ENCODE data around the gene COL26A1. TPM values are rescaled to one million over a fixed set of nuclear protein-coding genes. Genes with fewer than 3 reads are reported as not detected.

The COL26A1 gene
- total RNA-seq, 1 donor from 2014 or later, result 155 TPM

- H3K36me3 Mint-ChIP-seq (ENCODE audit: low read depth), result no peaks in the 10 kb centered on the region
These were observed 28.2 kb downstream of the COL26A1 start for GRCh38 chr7:101390901-101391301.

DNA sequence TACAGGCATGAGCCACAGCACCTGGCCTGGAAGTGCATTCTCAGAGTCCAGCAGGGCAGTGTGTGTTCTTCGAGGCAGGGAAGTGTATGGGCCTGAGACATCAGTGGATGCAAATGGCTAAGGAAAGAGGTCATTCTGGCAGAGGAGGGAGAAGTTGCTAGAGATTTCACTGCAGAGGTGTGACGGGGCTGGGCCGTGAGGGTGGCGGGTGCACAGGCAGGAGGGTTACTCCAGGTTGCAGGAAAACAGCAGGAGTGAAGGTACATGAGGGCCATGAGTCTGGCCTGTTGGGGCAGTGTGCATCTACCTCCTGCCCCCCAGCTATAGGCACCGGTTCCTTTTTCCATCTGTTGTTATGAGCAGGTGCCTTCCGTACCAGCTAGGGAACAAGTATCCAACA lies 29.3 kb downstream of the COL26A1 start:
- H3K27me3 Mint-ChIP-seq (ENCODE audit: low read depth), result no peaks in the 10 kb centered on the region
- H3K9me3 Mint-ChIP-seq (ENCODE audit: low read depth), result no peaks in the 10 kb centered on the region
- TF ChIP-seq CTCF (IDR thresholded peaks at IDR 0.05), result no peak
- DNase-seq (ENCODE audit: low spot score), result no peak
- H3K4me3 Mint-ChIP-seq (ENCODE audit: unreplicated experiment), result no peak overlapping the region
- H3K36me3 Mint-ChIP-seq (ENCODE audit: low read depth), result no peaks in the 10 kb centered on the region
- H3K4me1 Mint-ChIP-seq (ENCODE audit: low read depth), result peaks cover 27% of the 10 kb centered on the region
- no peak overlapping the region for H3K27ac Mint-ChIP-seq (ENCODE audit: unreplicated experiment)

More at GRCh38 chr7:101390901-101391301, 28.2 kb downstream of the COL26A1 start:
- Mint-ChIP-seq H3K4me1 (ENCODE audit: low read depth) (peaks cover 36% of the 10 kb centered on the region), H3K9me3 (ENCODE audit: low read depth) (no peaks in the 10 kb centered on the region), H3K4me3 (ENCODE audit: unreplicated experiment) (no peak overlapping the region), H3K27ac (ENCODE audit: unreplicated experiment) (peak overlapping the region; percentile 45), H3K27me3 (ENCODE audit: low read depth) (no peaks in the 10 kb centered on the region)
- no peak for DNase-seq (ENCODE audit: low spot score)
- no peak for TF ChIP-seq CTCF (IDR thresholded peaks at IDR 0.05)

GRCh38 chr7:101393865-101394264 lies 31.2 kb downstream of the COL26A1 start:
- no peak for DNase-seq (ENCODE audit: low spot score)
- Mint-ChIP-seq H3K36me3 (ENCODE audit: low read depth) (peaks cover 6% of the 10 kb centered on the region), H3K4me1 (ENCODE audit: low read depth) (peaks cover 29% of the 10 kb centered on the region)

DNA sequence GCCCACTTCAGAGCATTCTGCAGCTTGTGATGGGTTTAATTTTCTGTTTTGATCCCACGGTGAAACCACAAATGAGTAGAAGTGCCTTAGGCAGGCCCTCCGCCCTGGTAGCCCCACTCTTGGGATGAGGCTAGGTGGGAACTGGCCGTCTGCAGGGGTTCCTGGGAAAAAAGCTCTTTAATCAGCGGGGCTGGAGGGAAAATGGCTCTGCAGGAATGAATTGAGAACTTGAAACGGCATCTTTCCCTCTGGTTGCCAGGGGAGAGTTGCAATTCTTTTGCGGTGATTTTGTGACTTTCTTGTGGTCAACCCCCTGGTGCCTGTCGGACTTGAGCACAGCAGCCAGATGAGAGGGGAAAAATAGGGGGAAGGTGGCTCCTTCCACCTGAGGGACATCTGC lies 32.7 kb downstream of the COL26A1 start:
- peak overlapping the region; percentile 51 for H3K27ac Mint-ChIP-seq (ENCODE audit: unreplicated experiment)
- no peaks in the 10 kb centered on the region for H3K27me3 Mint-ChIP-seq (ENCODE audit: low read depth)
- H3K36me3 Mint-ChIP-seq (ENCODE audit: low read depth), result peaks cover 6% of the 10 kb centered on the region
- H3K4me1 Mint-ChIP-seq (ENCODE audit: low read depth), result peaks cover 38% of the 10 kb centered on the region
- no peak for TF ChIP-seq CTCF (IDR thresholded peaks at IDR 0.05)
- no peak overlapping the region for H3K4me3 Mint-ChIP-seq (ENCODE audit: unreplicated experiment)
- no peaks in the 10 kb centered on the region for H3K9me3 Mint-ChIP-seq (ENCODE audit: low read depth)
- no peak for DNase-seq (ENCODE audit: low spot score)

More at GRCh38 chr7:101393865-101394264, 31.2 kb downstream of the COL26A1 start:
- H3K9me3 Mint-ChIP-seq (ENCODE audit: low read depth), result no peaks in the 10 kb centered on the region
- no peak overlapping the region for H3K4me3 Mint-ChIP-seq (ENCODE audit: unreplicated experiment)
- no peak overlapping the region for H3K27ac Mint-ChIP-seq (ENCODE audit: unreplicated experiment)
- H3K27me3 Mint-ChIP-seq (ENCODE audit: low read depth), result no peaks in the 10 kb centered on the region
- no peak for TF ChIP-seq CTCF (IDR thresholded peaks at IDR 0.05)

- DNase-seq (ENCODE audit: low spot score), result no peak
- Mint-ChIP-seq H3K4me3 (ENCODE audit: unreplicated experiment) (no peak overlapping the region), H3K4me1 (ENCODE audit: low read depth) (peaks cover 42% of the 10 kb centered on the region), H3K27ac (ENCODE audit: unreplicated experiment) (peak overlapping the region; percentile 13), H3K9me3 (ENCODE audit: low read depth) (no peaks in the 10 kb centered on the region), H3K36me3 (ENCODE audit: low read depth) (peaks cover 6% of the 10 kb centered on the region), H3K27me3 (ENCODE audit: low read depth) (no peaks in the 10 kb centered on the region)
- TF ChIP-seq CTCF (IDR thresholded peaks at IDR 0.05), result no peak
These were observed 34.6 kb downstream of the COL26A1 start for GRCh38 chr7:101397243-101397642.
